ENCODE data around the gene VGLL3. TPM values are rescaled to one million over a fixed set of nuclear protein-coding genes. Genes with fewer than 3 reads are reported as not detected.

The VGLL3 gene
- total RNA-seq, 1 experiment from 2014 or later: 0.10 TPM

DNA sequence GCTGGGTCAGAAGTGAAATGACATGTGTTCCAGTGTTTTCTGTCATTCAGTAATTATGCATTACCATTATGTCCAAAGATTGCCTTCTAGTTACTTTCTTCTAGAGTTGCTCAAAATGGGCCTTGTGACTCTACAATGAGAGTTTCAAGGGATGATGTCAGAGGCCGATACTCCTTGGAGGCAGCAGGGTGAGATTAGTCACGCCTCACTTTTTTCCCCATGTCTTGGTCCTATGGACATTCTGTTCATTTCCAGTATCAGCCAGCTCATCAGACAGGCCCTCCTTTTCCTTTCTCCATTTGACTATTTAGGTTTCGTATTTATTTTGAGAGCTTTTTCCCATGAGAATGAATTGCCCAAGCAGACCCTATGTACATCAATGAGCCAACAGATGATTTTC is 17.5 kb downstream of the VGLL3 start:
- BruUV-seq (replicated peaks): no TSS peak
- ChIA-PET RAD21 (ENCODE audit: low non-redundant PET in 1 of 2, low total read pairs in 2 of 2, uncharacterized antibody in 2 of 2, unreplicated experiment in 2 of 2) (no interaction called here), POLR2A (no interaction called here)

More for the DNA sequence above, 17.5 kb downstream of the VGLL3 start:
- intact Hi-C loops (cut with micrococcal nuclease): loop anchor here (10.0 kb wide), 1 partner anchor 191 kb away; no protein-coding TSS in a partner anchor
- no peak overlapping the region for H3K4me3 ChIP-seq (replicated peaks in 1 of 2; ENCODE audit: low read depth in 1 of 2, low read length in 2 of 2)
- ATAC-seq (no peak), DNase-seq (ENCODE audit: low read depth, low spot score) (no peak)
- no peaks in the 10 kb centered on the region for H4K20me1 ChIP-seq (ENCODE audit: insufficient read depth)
- H3K4me1 ChIP-seq (ENCODE audit: control insufficient read depth in 1 of 2, insufficient read depth in 2 of 2, low read length in 2 of 2): no peaks in the 10 kb centered on the region
- no peak for TF ChIP-seq SRF (IDR thresholded peaks at IDR 0.05; ENCODE audit: low read depth)
- TF ChIP-seq POLR2AphosphoS5 (IDR thresholded peaks at IDR 0.05; ENCODE audit: low read depth, low read length): no peak
- TF ChIP-seq SIN3A (IDR thresholded peaks at IDR 0.05; ENCODE audit: low read depth): no peak
- TF ChIP-seq YY1 (IDR thresholded peaks at IDR 0.05; ENCODE audit: extremely low read depth, insufficient replicate concordance, low read depth, low read length): no peak
- no peak for TF ChIP-seq EZH2 (IDR thresholded peaks at IDR 0.05)
- no peak for TF ChIP-seq SP1 (IDR thresholded peaks at IDR 0.05; ENCODE audit: low read depth)
- TF ChIP-seq, protein P1, sequence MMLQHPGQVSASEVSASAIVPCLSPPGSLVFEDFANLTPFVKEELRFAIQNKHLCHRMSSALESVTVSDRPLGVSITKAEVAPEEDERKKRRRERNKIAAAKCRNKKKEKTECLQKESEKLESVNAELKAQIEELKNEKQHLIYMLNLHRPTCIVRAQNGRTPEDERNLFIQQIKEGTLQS (IDR thresholded peaks at IDR 0.05): no peak
- no peak for TF ChIP-seq CEBPB (IDR thresholded peaks at IDR 0.05; ENCODE audit: low read depth)
- TF ChIP-seq, protein P2, sequence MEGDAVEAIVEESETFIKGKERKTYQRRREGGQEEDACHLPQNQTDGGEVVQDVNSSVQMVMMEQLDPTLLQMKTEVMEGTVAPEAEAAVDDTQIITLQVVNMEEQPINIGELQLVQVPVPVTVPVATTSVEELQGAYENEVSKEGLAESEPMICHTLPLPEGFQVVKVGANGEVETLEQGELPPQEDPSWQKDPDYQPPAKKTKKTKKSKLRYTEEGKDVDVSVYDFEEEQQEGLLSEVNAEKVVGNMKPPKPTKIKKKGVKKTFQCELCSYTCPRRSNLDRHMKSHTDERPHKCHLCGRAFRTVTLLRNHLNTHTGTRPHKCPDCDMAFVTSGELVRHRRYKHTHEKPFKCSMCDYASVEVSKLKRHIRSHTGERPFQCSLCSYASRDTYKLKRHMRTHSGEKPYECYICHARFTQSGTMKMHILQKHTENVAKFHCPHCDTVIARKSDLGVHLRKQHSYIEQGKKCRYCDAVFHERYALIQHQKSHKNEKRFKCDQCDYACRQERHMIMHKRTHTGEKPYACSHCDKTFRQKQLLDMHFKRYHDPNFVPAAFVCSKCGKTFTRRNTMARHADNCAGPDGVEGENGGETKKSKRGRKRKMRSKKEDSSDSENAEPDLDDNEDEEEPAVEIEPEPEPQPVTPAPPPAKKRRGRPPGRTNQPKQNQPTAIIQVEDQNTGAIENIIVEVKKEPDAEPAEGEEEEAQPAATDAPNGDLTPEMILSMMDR (IDR thresholded peaks at IDR 0.05 in 2 of 3, conservative IDR thresholded peaks at IDR 0.05 in 1 of 3; ENCODE audit: borderline replicate concordance in 1 of 3, insufficient read depth in 1 of 3, low read depth in 2 of 3, low read length in 2 of 3): no peak
- H2AFZ ChIP-seq (ENCODE audit: low read depth, low read length, poor library complexity, severe bottlenecking): no peak overlapping the region
- no peaks in the 10 kb centered on the region for H3K79me2 ChIP-seq (ENCODE audit: insufficient read depth, low read length)
- no peaks in the 10 kb centered on the region for H3K27me3 ChIP-seq (ENCODE audit: insufficient read depth, low read length)
- no peak overlapping the region for H3K4me2 ChIP-seq (ENCODE audit: low read length)
- H3K9me2 ChIP-seq (ENCODE audit: insufficient read depth): no peaks in the 10 kb centered on the region
- no peaks in the 10 kb centered on the region for H3K9me3 ChIP-seq (ENCODE audit: control insufficient read depth in 1 of 2, insufficient read depth in 1 of 2, low read depth in 1 of 2, low read length in 2 of 2)
- no peak overlapping the region for H3K9ac ChIP-seq (ENCODE audit: low read length)
- CTCF ChIA-PET: no interaction called here
- H3K27ac ChIP-seq (ENCODE audit: low read depth, low read length): no peak overlapping the region
- no peaks in the 10 kb centered on the region for H3K36me3 ChIP-seq (ENCODE audit: control insufficient read depth in 1 of 2, insufficient read depth in 2 of 2, low read length in 2 of 2)
